ENCODE results near the gene DNAI1.

DNA sequence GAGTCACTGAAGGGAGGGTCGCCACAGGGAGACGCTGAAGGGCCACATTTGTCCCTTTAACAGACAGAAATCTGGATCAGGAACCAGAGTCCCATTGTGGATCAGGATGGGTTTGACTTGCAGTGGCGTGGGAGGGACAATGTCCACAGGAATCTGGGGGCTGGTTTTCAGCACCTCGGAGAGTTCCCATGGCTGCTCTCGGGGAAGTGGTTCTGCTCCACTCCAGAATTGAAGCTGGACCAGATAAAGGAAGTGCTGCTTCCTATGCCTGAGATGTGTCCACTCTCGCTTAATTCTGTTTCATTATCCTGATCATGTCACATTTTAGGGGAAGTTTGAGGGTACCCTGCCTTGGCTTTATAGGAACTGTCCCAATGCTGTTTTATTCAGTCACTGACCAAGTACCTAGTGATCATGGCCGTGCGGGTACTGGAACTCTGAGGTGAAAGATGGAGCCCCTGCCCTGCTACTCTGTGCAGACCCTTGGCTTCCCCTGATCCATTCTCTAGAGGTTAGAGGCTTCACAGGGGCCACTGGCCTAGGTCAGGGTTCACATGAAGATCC is 35.4 kb downstream of the DNAI1 start:
- TF ChIP-seq, protein P1, sequence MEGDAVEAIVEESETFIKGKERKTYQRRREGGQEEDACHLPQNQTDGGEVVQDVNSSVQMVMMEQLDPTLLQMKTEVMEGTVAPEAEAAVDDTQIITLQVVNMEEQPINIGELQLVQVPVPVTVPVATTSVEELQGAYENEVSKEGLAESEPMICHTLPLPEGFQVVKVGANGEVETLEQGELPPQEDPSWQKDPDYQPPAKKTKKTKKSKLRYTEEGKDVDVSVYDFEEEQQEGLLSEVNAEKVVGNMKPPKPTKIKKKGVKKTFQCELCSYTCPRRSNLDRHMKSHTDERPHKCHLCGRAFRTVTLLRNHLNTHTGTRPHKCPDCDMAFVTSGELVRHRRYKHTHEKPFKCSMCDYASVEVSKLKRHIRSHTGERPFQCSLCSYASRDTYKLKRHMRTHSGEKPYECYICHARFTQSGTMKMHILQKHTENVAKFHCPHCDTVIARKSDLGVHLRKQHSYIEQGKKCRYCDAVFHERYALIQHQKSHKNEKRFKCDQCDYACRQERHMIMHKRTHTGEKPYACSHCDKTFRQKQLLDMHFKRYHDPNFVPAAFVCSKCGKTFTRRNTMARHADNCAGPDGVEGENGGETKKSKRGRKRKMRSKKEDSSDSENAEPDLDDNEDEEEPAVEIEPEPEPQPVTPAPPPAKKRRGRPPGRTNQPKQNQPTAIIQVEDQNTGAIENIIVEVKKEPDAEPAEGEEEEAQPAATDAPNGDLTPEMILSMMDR (IDR thresholded peaks at IDR 0.05): no peak
- TF ChIP-seq ZFX (IDR thresholded peaks at IDR 0.05; ENCODE audit: borderline replicate concordance): no peak

All from 22Rv1 (cell line).